HTERT RPE-1 (cell line): Measurements from ENCODE around the gene CDKL2.
"Not testable (repeated sequence)": the region's sequence is repeated elsewhere in the genome, so short reads cannot be mapped to it uniquely, and the experiment has no call there.

Source experiments
- in situ Hi-C: fragments of 300-500 bp; cut with MboI; formaldehyde crosslinking; loops from 4 replicates; pipeline ENCODE4 v1.14.3; 2020; ENCODE audit warnings: low sequenced_read_pairs

Gene CDKL2

GRCh38 chr4:75630174-75630936, at the start of gene CDKL2:
Gene CDKL2 (minus strand): TSS chr4:75630528. CDS start chr4:75625988, 4,540 bp downstream.
- in situ Hi-C loops = no loop called here

- in situ Hi-C loops = no loop called here
Measured at GRCh38 chr4:75678965-75679364, 48.6 kb upstream of the CDKL2 start.

- in situ Hi-C loops = no loop called here
Measured at GRCh38 chr4:75678473-75678872, 48.1 kb upstream of the CDKL2 start.

- in situ Hi-C loops = no loop called here
Measured at GRCh38 chr4:75675004-75675531, 44.7 kb upstream of the CDKL2 start.

- in situ Hi-C loops = no loop called here
Measured at GRCh38 chr4:75673959-75674328, 43.6 kb upstream of the CDKL2 start.

GRCh38 chr4:75673027-75673958, 43.0 kb upstream of the CDKL2 start, which contains the start of gene G3BP2:
Gene G3BP2 (minus strand): TSS chr4:75673411. CDS start chr4:75662025, 11,386 bp downstream.
- in situ Hi-C loops = no loop called here

- in situ Hi-C loops = no loop called here
Measured at GRCh38 chr4:75672461-75673026, 42.2 kb upstream of the CDKL2 start.

- in situ Hi-C loops = no loop called here
Measured at GRCh38 chr4:75671802-75672421, 41.6 kb upstream of the CDKL2 start.

- in situ Hi-C loops = no loop called here
Measured at GRCh38 chr4:75668596-75668995, 38.3 kb upstream of the CDKL2 start.

GRCh38 chr4:75667636-75668035, 37.3 kb upstream of the CDKL2 start:
- in situ Hi-C loops = not testable (repeated sequence)

- in situ Hi-C loops = no loop called here
Measured at GRCh38 chr4:75666299-75666698, 36.0 kb upstream of the CDKL2 start.

- in situ Hi-C loops = not testable (repeated sequence)
Measured at GRCh38 chr4:75664604-75665003, 34.3 kb upstream of the CDKL2 start.

GRCh38 chr4:75662626-75663025, 32.3 kb upstream of the CDKL2 start:
- in situ Hi-C loops = no loop called here

GRCh38 chr4:75660491-75660890, 30.2 kb upstream of the CDKL2 start:
- in situ Hi-C loops = no loop called here

GRCh38 chr4:75659512-75660031, 29.2 kb upstream of the CDKL2 start:
- in situ Hi-C loops = no loop called here

- in situ Hi-C loops = no loop called here
Measured at GRCh38 chr4:75658876-75659275, 28.5 kb upstream of the CDKL2 start.

GRCh38 chr4:75655562-75655961, 25.2 kb upstream of the CDKL2 start:
- in situ Hi-C loops = no loop called here

GRCh38 chr4:75654905-75655304, 24.6 kb upstream of the CDKL2 start:
- in situ Hi-C loops = no loop called here

- in situ Hi-C loops = no loop called here
Measured at GRCh38 chr4:75653845-75654503, 23.6 kb upstream of the CDKL2 start.

GRCh38 chr4:75644095-75644494, 13.8 kb upstream of the CDKL2 start:
- in situ Hi-C loops = no loop called here
